HG03045 (cell line): ENCODE measurements around the gene ARL5A.

Experiments used
- ATAC-seq: cut with Tn5 transposase; IDR thresholded peaks from one replicate; pipeline ENCODE4 v1.9.1; 2021; ENCODE audit warnings: mild to moderate bottlenecking, moderate library complexity; ENCODE audit not compliant: unreplicated experiment

The ARL5A gene

DNA sequence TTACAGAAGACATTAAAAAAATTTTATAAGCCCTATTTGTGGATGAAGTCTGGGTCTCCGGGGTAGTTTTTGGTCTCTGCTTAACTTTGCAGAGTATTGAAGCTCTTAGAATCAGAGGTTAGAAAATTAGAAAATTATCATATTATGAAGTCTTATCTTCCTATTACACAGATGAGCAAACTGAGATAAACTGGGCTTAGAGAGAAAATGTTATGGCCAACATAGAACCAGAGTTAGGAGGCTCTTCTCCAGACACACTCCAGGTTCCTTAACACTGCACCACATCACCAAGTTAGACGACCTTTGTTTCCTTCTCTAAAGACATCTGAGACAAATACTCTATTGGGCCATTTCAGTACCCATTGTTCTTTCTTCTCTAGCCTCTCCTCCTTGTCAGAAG lies 57.2 kb downstream of the ARL5A start:
- ATAC-seq = peak; percentile 20

DNA sequence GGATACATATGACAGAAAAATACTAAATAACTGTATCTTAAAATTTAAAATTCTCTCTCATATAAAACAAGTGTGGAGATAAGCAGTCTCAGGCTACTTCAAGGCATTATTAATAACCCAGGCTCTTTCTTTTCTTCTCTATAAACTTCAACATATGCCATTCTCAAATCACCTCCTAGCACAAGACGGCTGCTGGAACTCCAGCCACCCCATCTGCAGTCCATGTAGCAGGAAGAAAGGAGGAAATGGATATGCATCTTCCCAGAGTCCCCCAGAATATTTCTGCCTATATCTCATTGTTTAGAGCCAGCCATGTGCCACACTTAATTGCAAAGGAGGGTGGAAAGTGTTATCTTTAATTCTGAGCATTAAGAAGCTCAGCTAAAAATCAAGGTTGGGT lies 58.6 kb downstream of the ARL5A start:
- ATAC-seq = no peak

DNA sequence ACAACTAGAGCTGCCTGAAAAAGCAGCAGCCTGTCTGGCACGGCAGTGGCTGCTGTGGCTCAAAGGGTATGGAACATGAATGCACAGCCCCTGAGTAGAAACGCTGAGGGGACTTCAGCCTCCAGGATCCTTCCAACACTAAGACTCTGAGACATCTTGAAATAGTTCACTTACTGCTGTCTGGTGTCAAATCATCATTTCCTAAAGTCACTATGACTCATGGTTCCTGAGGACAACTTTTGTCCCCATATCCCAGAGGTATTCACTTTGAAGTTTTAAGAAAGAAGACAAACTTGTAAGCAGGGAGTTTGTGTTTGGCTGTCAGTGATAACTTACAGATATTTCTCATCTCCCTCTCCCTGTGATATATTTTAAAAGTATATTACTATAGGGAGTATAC lies 60.7 kb downstream of the ARL5A start:
- no peak for ATAC-seq

GRCh38 chr2:151766437-151767153 lies 61.6 kb downstream of the ARL5A start:
- ATAC-seq = peak; percentile 46

- ATAC-seq = no peak
Observed at GRCh38 chr2:151765760-151766410, 62.3 kb downstream of the ARL5A start.

- no peak for ATAC-seq
Observed at GRCh38 chr2:151762694-151763093, 65.5 kb downstream of the ARL5A start.

GRCh38 chr2:151761687-151762086 lies 66.5 kb downstream of the ARL5A start:
- ATAC-seq = no peak

- no peak for ATAC-seq
Observed at GRCh38 chr2:151761193-151761592, 67.0 kb downstream of the ARL5A start.

GRCh38 chr2:151760139-151760650 lies 68.0 kb downstream of the ARL5A start:
- ATAC-seq = no peak

- ATAC-seq = no peak
Observed at GRCh38 chr2:151758744-151759143, 69.5 kb downstream of the ARL5A start.

DNA sequence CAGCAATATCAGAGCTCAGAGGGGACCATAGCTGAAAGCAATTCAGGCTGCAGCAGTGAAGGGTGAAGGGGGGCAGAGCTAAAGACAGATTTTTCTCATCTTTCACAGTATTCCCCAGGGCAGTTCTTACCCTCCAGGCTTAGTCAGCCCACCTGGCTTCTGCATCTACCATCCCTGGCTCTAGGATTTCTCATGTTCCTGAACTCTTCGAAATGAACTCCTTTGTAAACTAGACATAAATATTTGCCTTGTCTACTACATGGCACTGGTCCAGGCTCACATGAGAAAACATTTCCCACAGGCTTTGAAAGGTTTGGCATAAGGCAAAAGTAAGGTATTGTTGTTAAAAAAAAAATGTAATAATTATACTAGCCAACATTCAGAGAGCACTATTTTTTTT lies 70.4 kb downstream of the ARL5A start:
- ATAC-seq = no peak

DNA sequence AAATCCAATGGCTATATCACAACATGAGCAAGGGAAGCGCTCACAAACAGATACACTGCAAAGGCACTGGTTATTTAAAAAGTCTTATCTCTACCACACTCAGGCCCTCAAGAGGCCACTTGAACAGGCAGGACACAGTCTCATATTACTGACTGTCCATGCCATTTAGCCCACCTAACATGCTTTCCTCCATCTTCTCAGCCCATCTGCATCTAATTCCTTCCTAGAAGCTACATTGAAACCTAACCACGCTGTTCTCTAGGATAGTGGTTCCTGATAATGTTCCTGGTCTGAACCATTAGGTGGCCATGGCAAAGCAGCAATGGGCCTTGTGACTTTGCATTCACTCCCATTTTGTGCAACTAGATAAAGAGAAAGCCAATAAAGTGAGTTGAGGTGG lies 71.4 kb downstream of the ARL5A start:
- ATAC-seq = no peak

GRCh38 chr2:151754253-151754897 lies 73.8 kb downstream of the ARL5A start:
- ATAC-seq = no peak

GRCh38 chr2:151753540-151753939 lies 74.7 kb downstream of the ARL5A start:
- ATAC-seq = no peak
